ENCODE results near the gene SLC44A4. TPM values are rescaled to one million over a fixed set of nuclear protein-coding genes. Genes with fewer than 3 reads are reported as not detected.
A peak's percentile ranks its signal among the peaks of the same experiment; 100 is the strongest.

SLC44A4 gene
- total and polyA plus RNA-seq, 9 of the 15 experiments (the other 6 are each of a cell fraction or from before 2014, with no cell fraction given), result 7.9 to 18.6 (median 11.2) TPM

GRCh38 chr6:31831350-31832215 is 47.2 kb downstream of the SLC44A4 start (continued):
- TF ChIP-seq GMEB1 (CRISPR knock-in tag; IDR thresholded peaks at IDR 0.05) (no peak), ATF2 (CRISPR knock-in tag; IDR thresholded peaks at IDR 0.05) (no peak), E2F6 (IDR thresholded peaks at IDR 0.05; ENCODE audit: borderline replicate concordance in 1 of 2, extremely low read depth in 1 of 2, insufficient read depth in 1 of 2, insufficient read length in 1 of 2, low read depth in 1 of 2, low read length in 1 of 2, poor library complexity in 1 of 2, severe bottlenecking in 1 of 2) (no peak), NRF1 (conservative IDR thresholded peaks at IDR 0.05 in 1 of 2, IDR thresholded peaks at IDR 0.05 in 1 of 2) (peak; percentile 45 to 50), ELK3 (CRISPR knock-in tag; IDR thresholded peaks at IDR 0.05) (0 out of 2 replicates have a peak, but pooled peaks have one; percentile 69), ZFP36 (IDR thresholded peaks at IDR 0.05; ENCODE audit: low read depth, low read length, partially characterized antibody) (no peak), HDAC2 (IDR thresholded peaks at IDR 0.05) (peak; percentile 66; the same call in 1 of the 2 replicates), KDM4B (IDR thresholded peaks at IDR 0.05; ENCODE audit: borderline replicate concordance in 2 of 2, low read depth in 1 of 2) (no peak), BCOR (IDR thresholded peaks at IDR 0.05) (peak; percentile 84), SRSF3 (IDR thresholded peaks at IDR 0.05; ENCODE audit: insufficient read depth, low read length) (no peak), SMARCC2 (IDR thresholded peaks at IDR 0.05; ENCODE audit: low read depth) (0 out of 2 replicates have a peak, but pooled peaks have one; percentile 64), ARNT (IDR thresholded peaks at IDR 0.05) (0 out of 4 replicates have a peak, but pooled peaks of 1 of the 2 experiments have one; percentile 62), ZNF639 (CRISPR knock-in tag; conservative IDR thresholded peaks at IDR 0.05 in 1 of 2, IDR thresholded peaks at IDR 0.05 in 1 of 2) (peak in 1 of 2 experiments; percentile 38; a peak in 1 of 4 replicates), ETV6 (IDR thresholded peaks at IDR 0.05; ENCODE audit: borderline replicate concordance in 1 of 2, low read depth in 2 of 2, low read length in 1 of 2) (peak in 1 of 2 experiments; percentile 43; a peak in 1 of 4 replicates), ETV6 (CRISPR knock-in tag; IDR thresholded peaks at IDR 0.05; ENCODE audit: borderline replicate concordance) (no peak), TRIM25 (IDR thresholded peaks at IDR 0.05; ENCODE audit: borderline replicate concordance) (0 out of 2 replicates have a peak, but pooled peaks have one; percentile 29)
